GM10266 (cell line): ENCODE measurements around the gene SLC45A1.
A peak's percentile ranks its signal among the peaks of the same experiment; 100 is the strongest.

Experiments
- DNase-seq: peaks from one replicate; pipeline ENCODE4 v3.0.0; 2012; ENCODE audit errors: extremely low spot score
- TF ChIP-seq, protein P1 (sequence below): IDR thresholded peaks from 2 replicates; pipeline ENCODE4 v1.5.1; 2012; ENCODE audit warnings: mild to moderate bottlenecking, low read depth; ENCODE audit not compliant: control insufficient read depth, insufficient read depth; ENCODE audit errors: missing control alignments

Gene SLC45A1

DNA sequence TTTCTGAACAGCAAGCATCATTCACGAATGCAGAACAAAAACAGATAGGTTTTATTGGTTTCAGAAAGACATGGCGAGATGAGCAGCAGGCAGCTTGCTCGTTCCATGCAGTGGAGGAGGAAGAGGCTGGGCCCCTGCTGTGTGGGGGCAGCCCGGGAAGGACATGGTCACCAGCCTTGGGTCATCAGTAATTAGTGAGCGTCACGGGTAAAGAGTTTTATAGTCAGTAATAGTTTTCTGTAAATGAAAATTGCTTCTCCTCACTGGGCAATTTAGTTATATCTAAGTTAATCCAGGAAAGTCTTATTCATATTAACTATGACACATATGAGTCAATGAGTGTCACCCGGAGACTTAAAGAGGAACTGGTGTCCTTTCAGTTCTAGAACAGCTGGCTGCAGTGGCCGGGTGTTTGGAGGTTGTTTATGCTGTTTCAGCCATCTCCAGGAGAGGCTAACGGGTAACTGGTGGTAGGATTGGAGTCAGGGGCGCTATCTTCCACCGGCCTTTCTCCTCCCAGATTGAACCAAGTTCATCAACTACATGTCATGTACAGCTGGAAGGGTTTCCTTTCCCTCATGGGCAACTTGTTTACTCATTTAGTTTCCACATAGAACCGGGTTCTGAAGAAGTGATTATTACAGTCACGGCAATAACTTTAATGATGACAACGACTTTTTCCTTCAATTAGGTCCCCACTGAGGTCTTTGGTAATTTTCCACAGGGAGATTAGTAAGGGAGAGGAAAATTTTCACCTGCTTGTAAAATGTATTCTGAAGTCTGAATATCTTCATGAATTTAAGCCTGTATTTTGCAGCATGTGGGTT is 34.6 kb upstream of the SLC45A1 start:
- DNase-seq = peak; percentile 73
- TF ChIP-seq, protein P1, sequence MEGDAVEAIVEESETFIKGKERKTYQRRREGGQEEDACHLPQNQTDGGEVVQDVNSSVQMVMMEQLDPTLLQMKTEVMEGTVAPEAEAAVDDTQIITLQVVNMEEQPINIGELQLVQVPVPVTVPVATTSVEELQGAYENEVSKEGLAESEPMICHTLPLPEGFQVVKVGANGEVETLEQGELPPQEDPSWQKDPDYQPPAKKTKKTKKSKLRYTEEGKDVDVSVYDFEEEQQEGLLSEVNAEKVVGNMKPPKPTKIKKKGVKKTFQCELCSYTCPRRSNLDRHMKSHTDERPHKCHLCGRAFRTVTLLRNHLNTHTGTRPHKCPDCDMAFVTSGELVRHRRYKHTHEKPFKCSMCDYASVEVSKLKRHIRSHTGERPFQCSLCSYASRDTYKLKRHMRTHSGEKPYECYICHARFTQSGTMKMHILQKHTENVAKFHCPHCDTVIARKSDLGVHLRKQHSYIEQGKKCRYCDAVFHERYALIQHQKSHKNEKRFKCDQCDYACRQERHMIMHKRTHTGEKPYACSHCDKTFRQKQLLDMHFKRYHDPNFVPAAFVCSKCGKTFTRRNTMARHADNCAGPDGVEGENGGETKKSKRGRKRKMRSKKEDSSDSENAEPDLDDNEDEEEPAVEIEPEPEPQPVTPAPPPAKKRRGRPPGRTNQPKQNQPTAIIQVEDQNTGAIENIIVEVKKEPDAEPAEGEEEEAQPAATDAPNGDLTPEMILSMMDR = peak; percentile 5

DNA sequence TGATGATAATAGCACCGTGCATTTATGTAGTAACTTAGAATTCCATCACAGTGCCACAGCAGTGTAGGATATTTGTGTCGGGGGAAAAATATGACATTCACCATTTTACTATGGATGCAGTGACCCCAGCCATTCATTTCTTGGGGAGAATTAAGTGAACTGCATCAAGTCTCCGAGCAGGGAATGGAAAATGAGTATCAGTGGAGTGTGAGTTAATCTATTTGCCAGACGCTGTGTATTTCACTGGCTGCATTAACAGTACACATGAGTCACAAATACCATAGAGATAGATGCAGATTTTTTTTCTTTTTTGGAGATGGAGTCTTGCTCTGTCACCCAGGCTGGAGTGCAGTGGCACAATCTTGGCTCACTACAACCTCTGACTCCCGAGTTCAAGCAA is 33.8 kb upstream of the SLC45A1 start:
- TF ChIP-seq, protein P1 = no peak
- no peak for DNase-seq

DNA sequence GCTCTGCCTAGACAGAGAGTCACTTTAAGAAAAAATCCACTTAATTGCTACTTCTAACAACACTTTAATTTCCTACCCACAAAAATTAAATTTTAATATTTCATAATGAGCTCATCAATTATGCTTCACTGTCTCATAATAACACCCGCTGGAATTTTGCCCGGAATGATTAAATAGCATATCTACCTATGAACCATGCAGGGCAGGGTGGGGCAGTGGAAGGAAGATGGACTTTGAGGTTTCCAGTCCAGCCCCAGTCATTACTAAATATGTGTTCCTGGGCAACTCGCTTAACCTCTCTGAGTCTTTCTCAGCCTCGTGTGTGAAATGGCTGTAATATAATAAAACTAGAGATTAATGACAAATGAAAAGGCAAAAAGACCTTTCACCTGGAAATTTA is 32.8 kb upstream of the SLC45A1 start:
- TF ChIP-seq, protein P1 = no peak
- DNase-seq = no peak

DNA sequence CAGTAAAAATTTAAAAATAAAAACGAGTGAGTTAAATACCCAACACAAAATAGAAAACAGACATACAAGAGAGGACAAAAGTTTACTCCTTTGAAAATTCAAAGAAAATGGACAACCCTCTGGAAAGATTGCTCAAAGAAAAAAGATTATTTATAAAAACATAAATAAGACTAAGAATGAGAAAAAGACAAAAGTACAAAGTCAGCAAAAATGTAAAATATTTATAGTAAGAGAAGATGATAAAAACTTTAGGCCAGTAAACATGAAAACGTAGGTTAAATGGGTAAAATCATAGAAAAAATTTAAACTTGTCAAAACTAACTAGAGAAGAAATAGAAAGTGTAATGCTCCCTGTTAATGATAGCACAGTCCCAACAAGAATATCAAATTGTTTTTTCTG is 31.9 kb upstream of the SLC45A1 start:
- DNase-seq = no peak
- TF ChIP-seq, protein P1 = no peak

DNA sequence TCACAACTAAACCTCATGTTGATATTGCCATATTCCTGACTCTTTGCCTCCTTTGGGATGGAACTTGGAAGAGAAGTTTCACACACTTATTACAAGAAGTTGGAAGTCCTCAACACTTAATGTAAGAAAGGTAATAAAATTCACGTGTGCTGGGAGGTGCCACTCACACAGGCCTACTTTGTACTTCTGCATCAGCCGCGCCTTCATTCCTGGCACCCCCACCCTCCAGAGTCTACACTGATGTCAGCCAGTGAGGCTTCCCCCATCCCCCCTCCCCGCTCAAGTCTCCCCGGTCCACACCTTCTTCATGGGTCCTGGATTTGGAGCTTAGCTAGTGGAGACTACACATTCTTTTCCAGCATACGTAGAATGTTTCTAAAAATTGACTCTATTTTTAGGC is 24.8 kb upstream of the SLC45A1 start:
- TF ChIP-seq, protein P1 = no peak
- no peak for DNase-seq

DNA sequence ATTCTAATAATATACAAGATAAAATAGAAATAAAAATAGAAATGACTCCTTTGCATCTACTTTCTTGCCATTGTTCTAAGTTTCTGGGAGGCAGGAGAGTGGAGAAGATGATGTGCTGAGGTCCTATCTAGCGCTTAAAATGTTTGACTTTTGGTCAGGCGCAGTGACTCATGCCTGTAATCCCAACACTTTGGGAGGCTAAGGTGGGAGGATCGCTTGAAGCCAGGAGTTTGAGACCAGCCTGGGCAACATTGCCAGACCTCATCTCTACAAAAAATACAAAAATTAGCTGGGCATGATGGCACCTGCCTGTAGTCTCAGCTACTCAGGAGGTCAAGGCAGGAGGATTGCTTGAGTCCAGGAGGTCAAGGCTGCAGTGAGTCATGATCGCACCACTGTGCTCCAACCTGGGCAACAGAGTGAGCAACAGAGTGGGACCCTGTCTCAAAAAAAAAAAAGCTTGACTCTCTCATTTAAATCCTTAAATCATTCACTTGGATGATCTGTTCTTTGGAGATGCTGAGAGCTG is 24.2 kb upstream of the SLC45A1 start:
- DNase-seq = no peak
- TF ChIP-seq, protein P1 = no peak

DNA sequence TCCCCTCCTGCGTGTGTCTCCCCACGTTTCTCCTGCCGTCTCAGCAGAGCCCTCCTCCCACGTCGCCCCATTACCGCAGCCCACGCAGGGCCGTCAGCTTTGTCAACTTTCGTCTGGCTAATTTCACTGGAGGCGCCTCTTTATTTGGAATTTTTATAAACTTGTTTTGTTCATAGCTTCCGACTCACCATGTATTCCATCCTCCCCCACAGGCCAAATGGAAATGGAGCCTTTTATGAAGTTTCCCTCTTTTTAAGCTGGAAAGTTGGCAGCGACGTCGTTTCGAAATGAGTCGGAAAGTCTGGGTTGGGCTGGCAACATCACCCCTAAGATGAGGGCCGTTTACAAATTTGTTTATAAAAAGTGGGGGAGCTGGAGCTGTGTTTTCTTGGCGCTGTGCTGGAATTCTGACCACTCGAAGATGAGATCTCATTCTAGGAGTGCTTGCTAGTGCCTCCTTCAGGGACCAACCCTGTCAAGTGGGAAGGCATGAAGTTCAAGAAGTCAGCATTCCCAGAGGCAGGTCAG is 23.7 kb upstream of the SLC45A1 start:
- DNase-seq = no peak
- TF ChIP-seq, protein P1 = no peak
